ENCODE data around the gene IGIP. TPM values are rescaled to one million over a fixed set of nuclear protein-coding genes. Genes with fewer than 3 reads are reported as not detected.

The IGIP gene
- total RNA-seq, 2 donors from 2014 or later = 21.3 to 26.6 TPM

DNA sequence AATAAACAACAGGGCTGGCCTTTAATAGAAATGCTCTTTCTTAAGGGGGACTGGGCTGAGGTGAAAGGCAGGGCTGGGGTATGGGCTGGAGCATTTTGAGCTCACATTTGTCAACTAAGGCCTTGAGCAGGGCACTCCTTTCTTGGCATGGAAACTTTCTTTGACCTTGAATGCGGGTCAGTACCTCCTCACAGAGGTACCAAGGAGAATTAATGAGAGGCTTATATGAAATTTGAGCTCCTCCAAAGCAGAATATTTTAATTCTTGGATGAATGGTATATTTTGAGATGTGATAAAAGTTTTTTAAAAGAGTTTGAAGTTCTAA lies 52.3 kb downstream of the IGIP start:
- intact Hi-C loops (cut with DNase I) = loop anchor here in 1 of 2 donors (10.0 kb wide), 1 partner anchor 167 kb away; the partner anchor contains the start of gene HBEGF
- no peak for DNase-seq (ENCODE audit: low spot score)

DNA sequence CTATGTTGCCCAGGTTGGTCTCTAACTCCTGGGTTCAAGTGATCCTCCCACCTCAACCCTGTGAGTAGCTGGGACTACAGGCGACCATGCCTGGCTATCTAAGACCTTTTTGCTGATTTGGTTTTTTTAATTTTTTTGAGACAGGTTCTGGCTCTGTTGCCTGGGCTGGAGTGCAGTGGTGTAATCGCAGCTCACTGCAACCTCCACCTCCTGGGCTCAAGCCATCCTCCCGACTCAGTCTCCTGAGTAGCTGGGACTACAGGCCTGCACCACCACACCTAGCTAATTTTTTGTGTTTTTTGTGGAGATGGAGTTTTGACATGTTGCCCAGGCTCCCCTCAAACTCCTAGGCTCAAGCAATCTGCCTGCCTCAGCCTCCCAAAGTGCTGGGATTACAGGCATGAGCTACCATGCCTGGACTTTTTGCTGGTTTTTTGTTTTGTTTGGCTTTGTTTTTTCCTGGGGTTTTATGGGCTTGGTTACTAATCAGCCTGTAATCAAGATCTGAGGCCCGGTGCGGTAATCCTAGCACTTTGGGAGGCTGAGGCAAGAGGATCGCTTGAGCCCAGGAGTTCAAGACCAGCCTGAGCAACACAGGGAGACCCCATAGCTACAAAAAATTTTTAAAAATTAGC lies 52.9 kb downstream of the IGIP start:
- intact Hi-C loops (cut with DNase I) = loop anchor here in 1 of 2 donors (10.0 kb wide), 1 partner anchor 166 kb away; the partner anchor contains the start of gene HBEGF
- no peak for DNase-seq (ENCODE audit: low spot score)

Other genes starting within 250 kb of the IGIP start
- gene NRG2, start 82.6 kb upstream of the IGIP start, total RNA-seq = under 1 TPM; 0.51 to 0.90 TPM
- 10 to 100 TPM; 39.1 to 43.5 TPM for gene PURA, start 11.8 kb upstream of the IGIP start, total RNA-seq
- 10 to 100 TPM; 46.6 to 80.9 TPM for gene CYSTM1, start 49.3 kb downstream of the IGIP start, total RNA-seq
- 10 to 100 TPM; 38.2 to 46.2 TPM for gene PFDN1, start 177.2 kb downstream of the IGIP start, total RNA-seq
- gene HBEGF, start 220.7 kb downstream of the IGIP start, total RNA-seq = 1 to 10 TPM; 6.9 to 9.5 TPM
- not detected for gene SLC4A9, start 234.3 kb downstream of the IGIP start, total RNA-seq

All from posterior vena cava (tissue), 2 donors.